SK-N-MC (cell line): Measurements from ENCODE around the gene YTHDF1.

Source experiments
- EZH2 ChIP-seq: fragments of 200-600 bp; sonication (generic); IDR thresholded peaks from one replicate; pipeline ENCODE4 v1.6.1; 2017; ENCODE audit warnings: antibody characterized with exemption
- POLR2AphosphoS5 ChIP-seq: IDR thresholded peaks from 2 replicates; pipeline ENCODE4 v1.6.1; 2012; ENCODE audit warnings: mild to moderate bottlenecking, low read depth, low read length, borderline replicate concordance

- TF ChIP-seq POLR2AphosphoS5 = no peak
- no peak for TF ChIP-seq EZH2
These were observed 46.2 kb downstream of the YTHDF1 start for GRCh38 chr20:63169681-63170080.
